GM23338 (cell line): ENCODE results near the gene POLDIP2. TPM values are rescaled to one million over a fixed set of nuclear protein-coding genes. Genes with fewer than 3 reads are reported as not detected.
A peak's percentile ranks its signal among the peaks of the same experiment; 100 is the strongest.

Experiments used
- ATAC-seq: fragments of 200-7000 bp; cut with Tn5 transposase; 3 replicates; pipeline ENCODE4 v1.9.1; 2020
- DNase-seq: peaks from one replicate; pipeline ENCODE4 v3.0.0-alpha.2; 2015; ENCODE audit warnings: low spot score
- H2AFZ ChIP-seq: fragments of 200-600 bp; sonication (generic); 2 replicates; pipeline ENCODE4 v1.8.0; 2016; ENCODE audit warnings: antibody characterized with exemption, mild to moderate bottlenecking, moderate library complexity
- H3F3A ChIP-seq: fragments of 200-600 bp; sonication (generic); replicated peaks from 2 replicates; pipeline ENCODE4 v1.8.0; 2017; ENCODE audit warnings: antibody characterized with exemption, mixed run types, low read depth
- H3K27ac ChIP-seq: fragments of 200-600 bp; sonication (generic); 2 replicates; pipeline ENCODE4 v1.6.1; 2016; ENCODE audit warnings: low read depth
- H3K27me3 ChIP-seq: fragments of 200-600 bp; sonication (generic); 2 replicates; pipeline ENCODE4 v1.8.0; 2016; ENCODE audit warnings: mild to moderate bottlenecking, mixed run types, moderate library complexity; ENCODE audit not compliant: insufficient read depth
- H3K36me3 ChIP-seq: fragments of 200-600 bp; sonication (generic); 2 replicates; pipeline ENCODE4 v1.8.0; 2016; ENCODE audit warnings: mild to moderate bottlenecking; ENCODE audit not compliant: insufficient read depth
- H3K4me1 ChIP-seq: fragments of 200-600 bp; sonication (generic); 2 replicates; pipeline ENCODE4 v1.8.0; 2016; ENCODE audit warnings: mild to moderate bottlenecking, moderate library complexity; ENCODE audit not compliant: insufficient read depth
- H3K4me2 ChIP-seq: fragments of 200-600 bp; sonication (generic); 2 replicates; pipeline ENCODE4 v1.7.1; 2017; ENCODE audit warnings: mixed run types
- H3K4me3 ChIP-seq: fragments of 200-600 bp; sonication (generic); 2 replicates; pipeline ENCODE4 v1.6.1; 2016; ENCODE audit warnings: mixed run types
- H3K79me2 ChIP-seq: fragments of 200-600 bp; sonication (generic); replicated peaks from 2 replicates; pipeline ENCODE4 v1.8.0; 2017; ENCODE audit warnings: mild to moderate bottlenecking; ENCODE audit not compliant: insufficient read depth
- H3K9me2 ChIP-seq: fragments of 200-600 bp; sonication (generic); 2 replicates; pipeline ENCODE4 v1.8.0; 2017; ENCODE audit not compliant: insufficient read depth
- H4K20me1 ChIP-seq: fragments of 200-600 bp; sonication (generic); replicated peaks from 2 replicates; pipeline ENCODE4 v1.8.0; 2017; ENCODE audit warnings: mild to moderate bottlenecking; ENCODE audit not compliant: insufficient read depth
- H3K27ac Mint-ChIP-seq: 2 replicates; pipeline ENCODE4 v1.8.0; 2020; ENCODE audit warnings: inconsistent platforms, mild to moderate bottlenecking, moderate library complexity, mixed read lengths
- H3K27me3 Mint-ChIP-seq: 3 replicates; pipeline ENCODE4 v1.8.0; 2022; ENCODE audit warnings: low read depth, mild to moderate bottlenecking, moderate library complexity, mixed read lengths, inconsistent platforms; ENCODE audit not compliant: insufficient read depth, poor library complexity
- H3K36me3 Mint-ChIP-seq: 3 replicates; pipeline ENCODE4 v1.8.0; 2021; ENCODE audit warnings: low read depth, mild to moderate bottlenecking, inconsistent platforms, moderate library complexity, mixed read lengths
- H3K4me1 Mint-ChIP-seq: 3 replicates; pipeline ENCODE4 v1.8.0; 2020; ENCODE audit warnings: mild to moderate bottlenecking, inconsistent platforms, mixed read lengths
- H3K4me3 Mint-ChIP-seq: 3 replicates; pipeline ENCODE4 v1.8.0; 2021; ENCODE audit warnings: moderate library complexity, mild to moderate bottlenecking, inconsistent platforms, mixed read lengths
- H3K9me3 Mint-ChIP-seq: 3 replicates; pipeline ENCODE4 v1.8.0; 2020; ENCODE audit warnings: moderate library complexity, mild to moderate bottlenecking, inconsistent platforms, mixed read lengths
- CREB1 ChIP-seq: fragments of 250-450 bp; sonication (Bioruptor Pico); IDR thresholded peaks from 2 replicates; pipeline ENCODE4 v1.5.0; 2020; ENCODE audit warnings: low read depth, mild to moderate bottlenecking, moderate library complexity
- JUNB ChIP-seq: IDR thresholded peaks from one replicate; pipeline ENCODE4 v1.6.1; 2016; ENCODE audit warnings: antibody characterized with exemption; ENCODE audit not compliant: unreplicated experiment
- POLR2AphosphoS5 ChIP-seq: IDR thresholded peaks from 2 replicates; pipeline ENCODE4 v1.6.1; 2016; ENCODE audit warnings: antibody characterized with exemption, low read depth
- ZNF331 ChIP-seq: fragments of 250-450 bp; sonication (Bioruptor Pico); IDR thresholded peaks from 2 replicates; pipeline ENCODE4 v1.5.0; 2020; ENCODE audit warnings: low read depth, mild to moderate bottlenecking, moderate library complexity
- polyA plus RNA-seq: library from polyadenylated mRNA; unstranded; fragments of >200 nt; fragmentation: Nextera tagmentation; extraction: Ambion mirVana; gene quantifications from 2 replicates; pipeline ENCODE4 v1.2.1, GENCODE V29; 2016
- total RNA-seq: library from RNA; depleted of rRNA; stranded (reverse); fragments of >200 nt; shearing (Covaris generic); gene quantifications from 2 replicates; pipeline ENCODE4 v1.2.3, GENCODE V29; 2014
- TF ChIP-seq, protein P1 (sequence below): fragments of 250-450 bp; sonication (Bioruptor Pico); IDR thresholded peaks from 2 replicates; pipeline ENCODE4 v1.5.0; 2020; ENCODE audit warnings: mild to moderate bottlenecking, moderate library complexity

Gene POLDIP2
- total and polyA plus RNA-seq, 2 experiments from 2014 or later: 45.7 to 77.1 TPM

- Histone ChIP-seq H3K27me3 (peaks cover 7% of the 10 kb centered on the region; the same call in 1 of the 2 replicates), H3K4me2 (peak overlapping the region; percentile 68), H3K79me2 (no peaks in the 10 kb centered on the region), H3K9me2 (no peaks in the 10 kb centered on the region), H2AFZ (peak overlapping the region; percentile 86), H3K27ac (no peak overlapping the region), H3K36me3 (no peaks in the 10 kb centered on the region), H3F3A (peaks cover 4% of the 10 kb centered on the region; the same call in 1 of the 2 replicates), H3K4me3 (peak overlapping the region; percentile 44), H4K20me1 (no peaks in the 10 kb centered on the region), H3K4me1 (no peaks in the 10 kb centered on the region)
- H3K36me3 Mint-ChIP-seq: no peaks in the 10 kb centered on the region
- no peak overlapping the region for H3K27ac Mint-ChIP-seq
- peak; percentile 97 for ATAC-seq
- no peak overlapping the region for H3K4me3 Mint-ChIP-seq
- TF ChIP-seq POLR2AphosphoS5 (peak; percentile 57; the same call in 1 of the 2 replicates), CREB1 (CRISPR knock-in tag) (no peak)
- TF ChIP-seq, protein P1, sequence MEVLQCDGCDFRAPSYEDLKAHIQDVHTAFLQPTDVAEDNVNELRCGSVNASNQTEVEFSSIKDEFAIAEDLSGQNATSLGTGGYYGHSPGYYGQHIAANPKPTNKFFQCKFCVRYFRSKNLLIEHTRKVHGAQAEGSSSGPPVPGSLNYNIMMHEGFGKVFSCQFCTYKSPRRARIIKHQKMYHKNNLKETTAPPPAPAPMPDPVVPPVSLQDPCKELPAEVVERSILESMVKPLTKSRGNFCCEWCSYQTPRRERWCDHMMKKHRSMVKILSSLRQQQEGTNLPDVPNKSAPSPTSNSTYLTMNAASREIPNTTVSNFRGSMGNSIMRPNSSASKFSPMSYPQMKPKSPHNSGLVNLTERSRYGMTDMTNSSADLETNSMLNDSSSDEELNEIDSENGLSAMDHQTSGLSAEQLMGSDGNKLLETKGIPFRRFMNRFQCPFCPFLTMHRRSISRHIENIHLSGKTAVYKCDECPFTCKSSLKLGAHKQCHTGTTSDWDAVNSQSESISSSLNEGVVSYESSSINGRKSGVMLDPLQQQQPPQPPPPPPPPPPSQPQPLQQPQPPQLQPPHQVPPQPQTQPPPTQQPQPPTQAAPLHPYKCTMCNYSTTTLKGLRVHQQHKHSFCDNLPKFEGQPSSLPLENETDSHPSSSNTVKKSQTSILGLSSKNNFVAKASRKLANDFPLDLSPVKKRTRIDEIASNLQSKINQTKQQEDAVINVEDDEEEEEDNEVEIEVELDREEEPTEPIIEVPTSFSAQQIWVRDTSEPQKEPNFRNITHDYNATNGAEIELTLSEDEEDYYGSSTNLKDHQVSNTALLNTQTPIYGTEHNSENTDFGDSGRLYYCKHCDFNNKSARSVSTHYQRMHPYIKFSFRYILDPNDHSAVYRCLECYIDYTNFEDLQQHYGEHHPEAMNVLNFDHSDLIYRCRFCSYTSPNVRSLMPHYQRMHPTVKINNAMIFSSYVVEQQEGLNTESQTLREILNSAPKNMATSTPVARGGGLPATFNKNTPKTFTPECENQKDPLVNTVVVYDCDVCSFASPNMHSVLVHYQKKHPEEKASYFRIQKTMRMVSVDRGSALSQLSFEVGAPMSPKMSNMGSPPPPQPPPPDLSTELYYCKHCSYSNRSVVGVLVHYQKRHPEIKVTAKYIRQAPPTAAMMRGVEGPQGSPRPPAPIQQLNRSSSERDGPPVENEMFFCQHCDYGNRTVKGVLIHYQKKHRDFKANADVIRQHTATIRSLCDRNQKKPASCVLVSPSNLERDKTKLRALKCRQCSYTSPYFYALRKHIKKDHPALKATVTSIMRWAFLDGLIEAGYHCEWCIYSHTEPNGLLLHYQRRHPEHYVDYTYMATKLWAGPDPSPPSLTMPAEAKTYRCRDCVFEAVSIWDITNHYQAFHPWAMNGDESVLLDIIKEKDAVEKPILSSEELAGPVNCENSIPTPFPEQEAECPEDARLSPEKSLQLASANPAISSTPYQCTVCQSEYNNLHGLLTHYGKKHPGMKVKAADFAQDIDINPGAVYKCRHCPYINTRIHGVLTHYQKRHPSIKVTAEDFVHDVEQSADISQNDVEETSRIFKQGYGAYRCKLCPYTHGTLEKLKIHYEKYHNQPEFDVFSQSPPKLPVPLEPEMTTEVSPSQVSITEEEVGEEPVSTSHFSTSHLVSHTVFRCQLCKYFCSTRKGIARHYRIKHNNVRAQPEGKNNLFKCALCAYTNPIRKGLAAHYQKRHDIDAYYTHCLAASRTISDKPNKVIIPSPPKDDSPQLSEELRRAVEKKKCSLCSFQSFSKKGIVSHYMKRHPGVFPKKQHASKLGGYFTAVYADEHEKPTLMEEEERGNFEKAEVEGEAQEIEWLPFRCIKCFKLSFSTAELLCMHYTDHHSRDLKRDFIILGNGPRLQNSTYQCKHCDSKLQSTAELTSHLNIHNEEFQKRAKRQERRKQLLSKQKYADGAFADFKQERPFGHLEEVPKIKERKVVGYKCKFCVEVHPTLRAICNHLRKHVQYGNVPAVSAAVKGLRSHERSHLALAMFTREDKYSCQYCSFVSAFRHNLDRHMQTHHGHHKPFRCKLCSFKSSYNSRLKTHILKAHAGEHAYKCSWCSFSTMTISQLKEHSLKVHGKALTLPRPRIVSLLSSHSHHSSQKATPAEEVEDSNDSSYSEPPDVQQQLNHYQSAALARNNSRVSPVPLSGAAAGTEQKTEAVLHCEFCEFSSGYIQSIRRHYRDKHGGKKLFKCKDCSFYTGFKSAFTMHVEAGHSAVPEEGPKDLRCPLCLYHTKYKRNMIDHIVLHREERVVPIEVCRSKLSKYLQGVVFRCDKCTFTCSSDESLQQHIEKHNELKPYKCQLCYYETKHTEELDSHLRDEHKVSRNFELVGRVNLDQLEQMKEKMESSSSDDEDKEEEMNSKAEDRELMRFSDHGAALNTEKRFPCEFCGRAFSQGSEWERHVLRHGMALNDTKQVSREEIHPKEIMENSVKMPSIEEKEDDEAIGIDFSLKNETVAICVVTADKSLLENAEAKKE (CRISPR knock-in tag): no peak
- no peaks in the 10 kb centered on the region for H3K4me1 Mint-ChIP-seq
- no peaks in the 10 kb centered on the region for H3K27me3 Mint-ChIP-seq
- no peaks in the 10 kb centered on the region for H3K9me3 Mint-ChIP-seq
- peak; percentile 76 for DNase-seq
These were observed 50.3 kb downstream of the POLDIP2 start for GRCh38 chr17:28306954-28307401.

- Histone ChIP-seq H3K27me3 (no peaks in the 10 kb centered on the region), H3K36me3 (no peaks in the 10 kb centered on the region), H4K20me1 (no peaks in the 10 kb centered on the region), H3K4me1 (no peaks in the 10 kb centered on the region), H3F3A (no peaks in the 10 kb centered on the region), H3K4me3 (no peak overlapping the region), H3K4me2 (no peak overlapping the region), H3K9me2 (no peaks in the 10 kb centered on the region), H3K79me2 (no peaks in the 10 kb centered on the region), H3K27ac (no peak overlapping the region), H2AFZ (no peak overlapping the region)
- peaks cover 4% of the 10 kb centered on the region for H3K27me3 Mint-ChIP-seq
- no peak for DNase-seq
- no peak for ATAC-seq
- no peak overlapping the region for H3K4me3 Mint-ChIP-seq
- no peak overlapping the region for H3K27ac Mint-ChIP-seq
- no peaks in the 10 kb centered on the region for H3K36me3 Mint-ChIP-seq
- no peaks in the 10 kb centered on the region; the same call in 2 of the 3 replicates for H3K4me1 Mint-ChIP-seq
- no peaks in the 10 kb centered on the region for H3K9me3 Mint-ChIP-seq
- TF ChIP-seq ZNF331 (CRISPR knock-in tag): no peak
- no peak for TF ChIP-seq JUNB
- TF ChIP-seq, protein P1 (CRISPR knock-in tag): no peak
These were observed 58.9 kb downstream of the POLDIP2 start for GRCh38 chr17:28298449-28298848.
